Mammary epithelial cell (primary cell): ENCODE data around the gene KL.

Source experiments
- CTCF ChIP-seq, 2 donors: IDR thresholded peaks in 1 of 2; conservative IDR thresholded peaks in 1 of 2; 2 replicates each; pipeline ENCODE4 v1.5.1; 2011 to 2012; ENCODE audit warnings: inconsistent platforms in 2 of 2, low read length in 2 of 2, mild to moderate bottlenecking in 2 of 2, control low read depth in 1 of 2, low read depth in 1 of 2; ENCODE audit not compliant: insufficient read depth in 1 of 2; ENCODE audit errors: extremely low read depth in 1 of 2
- EZH2 ChIP-seq: IDR thresholded peaks from 2 replicates; pipeline ENCODE4 v1.6.1; 2012; ENCODE audit warnings: low read length, inconsistent platforms, borderline replicate concordance

- TF ChIP-seq CTCF (conservative IDR thresholded peaks at IDR 0.05 in 1 of 2, IDR thresholded peaks at IDR 0.05 in 1 of 2; ENCODE audit: extremely low read depth in 1 of 2, insufficient read depth in 1 of 2, low read depth in 1 of 2, low read length in 2 of 2) (no peak), EZH2 (no peak)
These were observed 96.5 kb downstream of the KL start for GRCh38 chr13:33112766-33113165.
